NB4 (cell line): ENCODE measurements around the gene FNIP2.

ENCODE experiments used
- DNase-seq: peaks from one replicate; pipeline ENCODE4 v3.0.0; 2010; ENCODE audit warnings: low read depth
- H3K4me3 ChIP-seq: one replicate; pipeline ENCODE4 v1.5.1; 2011; ENCODE audit warnings: mild to moderate bottlenecking, low read depth, low read length, moderate library complexity
- MYC ChIP-seq: IDR thresholded peaks from 2 replicates; pipeline ENCODE4 v1.6.1; 2011; ENCODE audit warnings: low read depth, low read length
- POLR2A ChIP-seq: IDR thresholded peaks from 2 replicates; pipeline ENCODE4 v1.6.1; 2011; ENCODE audit warnings: mild to moderate bottlenecking; ENCODE audit not compliant: insufficient read length; ENCODE audit errors: extremely low read depth
- TF ChIP-seq, protein P1 (sequence below): IDR thresholded peaks from one replicate; pipeline ENCODE4 v1.5.1; 2012; ENCODE audit warnings: low read depth, low read length
- TF ChIP-seq, protein P2 (sequence below): IDR thresholded peaks from 2 replicates; pipeline ENCODE4 v1.6.1; 2011; ENCODE audit warnings: low read depth, low read length

FNIP2 gene

DNA sequence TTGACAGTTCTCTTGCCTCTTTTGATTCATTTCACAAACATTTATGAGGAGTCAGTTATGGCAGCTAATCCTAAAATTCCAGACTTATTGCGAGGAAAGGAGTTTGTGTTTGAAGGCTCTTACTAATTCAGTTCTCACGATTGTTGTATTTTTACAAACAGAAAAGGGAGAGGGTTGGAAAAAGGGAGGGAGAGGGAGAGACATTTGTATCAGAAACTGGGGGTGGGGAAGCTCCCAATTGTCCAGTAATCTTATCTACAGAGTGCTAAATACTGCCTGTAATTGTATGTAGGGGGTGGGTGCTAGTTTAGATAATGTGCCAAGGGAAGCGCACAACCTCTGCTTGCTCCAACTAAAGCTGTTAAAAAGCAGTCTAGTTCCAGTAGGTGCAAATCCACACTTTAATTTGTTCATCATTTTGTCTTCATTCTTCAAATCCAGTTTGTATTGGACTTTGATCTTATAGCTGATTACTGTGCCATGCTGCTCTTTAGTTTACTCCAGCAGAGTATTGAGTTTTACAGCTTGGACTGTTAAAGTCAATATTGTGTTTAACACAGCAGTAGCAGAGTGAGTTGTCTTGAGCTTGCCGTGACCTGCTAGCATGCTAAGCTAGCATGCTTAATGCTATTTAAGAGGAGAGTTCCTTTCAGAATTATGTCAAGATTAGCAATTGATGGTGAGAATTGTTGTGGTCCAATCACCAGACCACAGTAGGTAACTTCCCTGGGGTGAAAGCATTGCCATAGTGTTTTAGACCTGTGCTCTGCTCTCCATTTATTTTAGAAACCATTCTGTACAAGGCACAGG, 13.9 kb downstream of the FNIP2 start:
- DNase-seq, result no peak
- TF ChIP-seq MYC (no peak), POLR2A (no peak)
- no peak overlapping the region for H3K4me3 ChIP-seq

DNA sequence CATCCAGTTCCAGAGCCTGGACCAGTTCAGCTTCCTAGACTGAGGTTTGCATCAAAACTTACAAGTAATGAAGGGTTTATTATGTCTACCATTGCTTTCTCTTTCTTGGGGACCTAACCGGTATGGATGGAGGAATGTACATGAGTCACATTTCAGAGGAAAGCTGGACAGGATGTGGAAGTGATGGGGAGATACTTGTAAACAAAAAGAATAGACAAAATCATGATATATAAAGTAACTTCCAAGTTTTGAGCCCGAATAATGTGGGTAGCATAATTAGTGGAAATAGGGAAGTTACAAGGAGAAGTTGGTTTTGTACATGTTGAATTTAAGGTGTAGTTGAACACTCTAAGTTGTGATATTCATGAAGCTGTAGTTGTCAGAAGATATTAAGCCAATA, 15.0 kb downstream of the FNIP2 start:
- H3K4me3 ChIP-seq, result no peak overlapping the region
- TF ChIP-seq MYC, result no peak
- TF ChIP-seq POLR2A, result no peak
- TF ChIP-seq, protein P1, sequence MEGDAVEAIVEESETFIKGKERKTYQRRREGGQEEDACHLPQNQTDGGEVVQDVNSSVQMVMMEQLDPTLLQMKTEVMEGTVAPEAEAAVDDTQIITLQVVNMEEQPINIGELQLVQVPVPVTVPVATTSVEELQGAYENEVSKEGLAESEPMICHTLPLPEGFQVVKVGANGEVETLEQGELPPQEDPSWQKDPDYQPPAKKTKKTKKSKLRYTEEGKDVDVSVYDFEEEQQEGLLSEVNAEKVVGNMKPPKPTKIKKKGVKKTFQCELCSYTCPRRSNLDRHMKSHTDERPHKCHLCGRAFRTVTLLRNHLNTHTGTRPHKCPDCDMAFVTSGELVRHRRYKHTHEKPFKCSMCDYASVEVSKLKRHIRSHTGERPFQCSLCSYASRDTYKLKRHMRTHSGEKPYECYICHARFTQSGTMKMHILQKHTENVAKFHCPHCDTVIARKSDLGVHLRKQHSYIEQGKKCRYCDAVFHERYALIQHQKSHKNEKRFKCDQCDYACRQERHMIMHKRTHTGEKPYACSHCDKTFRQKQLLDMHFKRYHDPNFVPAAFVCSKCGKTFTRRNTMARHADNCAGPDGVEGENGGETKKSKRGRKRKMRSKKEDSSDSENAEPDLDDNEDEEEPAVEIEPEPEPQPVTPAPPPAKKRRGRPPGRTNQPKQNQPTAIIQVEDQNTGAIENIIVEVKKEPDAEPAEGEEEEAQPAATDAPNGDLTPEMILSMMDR, result no peak
- TF ChIP-seq, protein P2, sequence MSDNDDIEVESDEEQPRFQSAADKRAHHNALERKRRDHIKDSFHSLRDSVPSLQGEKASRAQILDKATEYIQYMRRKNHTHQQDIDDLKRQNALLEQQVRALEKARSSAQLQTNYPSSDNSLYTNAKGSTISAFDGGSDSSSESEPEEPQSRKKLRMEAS, result no peak
- DNase-seq, result peak; percentile 4

DNA sequence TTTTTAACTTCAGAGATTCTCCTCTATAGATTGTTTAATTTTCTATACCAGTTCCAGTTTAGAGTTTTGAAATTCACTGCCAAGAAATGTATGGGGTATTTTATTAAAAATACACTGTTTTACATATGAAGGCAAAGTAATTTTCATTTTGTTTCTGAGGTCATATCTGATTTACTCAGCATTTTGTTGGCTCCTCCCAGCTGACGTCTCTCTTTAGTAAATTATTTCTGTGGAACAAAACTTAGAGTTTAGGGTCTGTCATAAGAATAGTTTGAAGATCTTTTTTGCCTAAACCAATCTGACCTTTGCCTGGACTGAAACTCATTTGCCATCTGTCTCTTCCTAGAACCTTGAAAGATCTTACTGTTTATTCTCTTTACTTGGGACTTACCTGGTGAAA, 16.9 kb downstream of the FNIP2 start:
- TF ChIP-seq, protein P2, result no peak
- TF ChIP-seq POLR2A (no peak), MYC (no peak)
- TF ChIP-seq, protein P1, result no peak
- DNase-seq, result no peak
- no peak overlapping the region for H3K4me3 ChIP-seq

DNA sequence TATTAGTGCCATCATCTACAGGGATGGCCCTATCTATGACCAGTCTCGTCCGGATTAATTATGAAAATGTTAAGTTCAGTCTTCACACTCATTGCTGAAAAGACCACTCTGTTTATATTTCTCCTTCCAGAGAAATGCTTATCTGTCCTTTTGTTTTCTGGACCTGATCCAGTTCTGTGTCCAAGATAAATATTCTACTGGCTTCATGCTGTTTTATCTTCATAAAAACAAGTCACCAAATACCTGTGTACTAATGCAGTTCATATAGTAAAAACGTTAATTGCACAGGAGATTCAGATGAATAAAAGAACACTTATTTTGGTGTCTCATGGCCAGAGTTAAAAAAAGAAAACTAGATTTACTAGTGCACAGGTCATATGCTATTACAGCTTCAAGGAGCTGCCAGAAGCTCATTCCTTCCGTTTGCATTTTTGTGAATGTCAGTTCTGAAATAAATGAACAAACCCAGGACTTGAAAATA, 17.3 kb downstream of the FNIP2 start:
- no peak overlapping the region for H3K4me3 ChIP-seq
- TF ChIP-seq POLR2A, result no peak
- TF ChIP-seq MYC, result no peak
- TF ChIP-seq, protein P1, result no peak
- TF ChIP-seq, protein P2, result no peak
- DNase-seq, result no peak

DNA sequence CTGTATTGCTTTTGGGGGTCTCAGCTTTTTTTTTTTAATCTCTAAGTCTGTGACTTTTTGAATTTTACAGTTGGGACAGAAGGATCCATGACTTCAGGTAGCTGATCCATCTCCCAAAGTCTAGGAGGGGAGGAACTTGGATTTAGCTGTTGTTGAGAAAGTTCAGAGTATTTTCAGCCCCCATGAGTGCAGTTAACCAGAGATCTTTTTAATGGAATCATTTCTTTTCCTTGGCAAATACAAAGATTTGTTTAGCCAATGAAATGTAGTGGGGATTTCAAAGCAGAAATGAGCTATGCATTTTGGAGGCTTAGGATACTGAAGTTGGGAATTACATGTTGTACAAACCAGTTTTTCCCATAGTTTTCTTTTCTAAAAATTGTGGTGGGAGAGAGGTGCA, 18.1 kb downstream of the FNIP2 start:
- H3K4me3 ChIP-seq, result no peak overlapping the region
- DNase-seq, result no peak
- TF ChIP-seq, protein P1, result no peak
- TF ChIP-seq, protein P2, result no peak
- TF ChIP-seq POLR2A (no peak), MYC (no peak)

DNA sequence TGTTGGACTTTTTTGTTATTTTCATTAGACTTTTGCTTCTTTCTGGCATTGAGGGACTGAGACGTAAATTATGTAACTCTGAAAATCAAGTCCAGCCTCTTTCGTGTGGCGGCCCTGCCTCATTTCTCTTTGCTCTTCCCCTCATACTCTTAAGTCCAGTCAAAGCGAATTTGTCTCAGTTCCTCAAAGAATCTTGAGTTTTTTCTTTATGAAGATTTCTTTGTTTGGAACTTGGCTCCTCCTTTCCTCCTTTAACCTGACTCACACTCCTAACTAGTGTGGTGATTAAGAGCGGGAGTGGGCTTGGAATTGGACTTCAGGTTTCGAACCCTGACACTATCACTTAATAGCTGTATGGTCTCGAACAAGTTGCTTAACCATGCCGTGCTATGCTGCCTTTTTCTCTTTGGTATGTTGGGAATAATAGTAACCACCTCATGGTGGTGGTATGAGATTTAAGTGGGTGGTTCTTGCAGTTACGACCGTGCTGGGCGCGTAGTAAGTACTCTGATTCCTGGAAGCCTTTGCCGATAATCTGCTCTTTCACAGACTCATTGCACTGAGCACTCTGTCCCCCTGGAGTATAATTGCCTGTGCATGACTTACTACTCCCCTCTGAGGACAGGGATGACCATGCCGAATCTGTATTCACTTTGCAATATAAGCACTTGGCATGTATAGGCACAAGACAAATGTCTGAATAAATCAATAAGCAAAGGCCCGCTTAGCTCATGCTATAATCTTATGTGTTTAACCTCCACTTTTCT, 19.1 kb downstream of the FNIP2 start:
- no peak overlapping the region for H3K4me3 ChIP-seq
- no peak for DNase-seq
- TF ChIP-seq, protein P2, result no peak
- TF ChIP-seq, protein P1, result no peak
- TF ChIP-seq MYC (no peak), POLR2A (no peak)
